Sigmoid colon (tissue), 7 donors: ENCODE results near the gene MRPS27. TPM values are rescaled to one million over a fixed set of nuclear protein-coding genes. Genes with fewer than 3 reads are reported as not detected.

Experiments used
- DNase-seq: peaks from one replicate; pipeline ENCODE4 v3.0.0-alpha.2; 2019
- H3K27ac ChIP-seq, 4 donors: fragments of 200-600 bp; sonication (generic); one replicate each; pipeline ENCODE4 v1.5.1; 2016 to 2019; ENCODE audit warnings: mild to moderate bottlenecking in 1 of 4
- H3K27me3 ChIP-seq, 3 donors: fragments of 200-600 bp; sonication (generic); one replicate each; pipeline ENCODE4 v1.5.1; 2019; ENCODE audit warnings: mild to moderate bottlenecking in 1 of 3
- H3K36me3 ChIP-seq, 4 donors: fragments of 200-600 bp; sonication (generic); one replicate each; pipeline ENCODE4 v1.5.1; 2016 to 2019
- H3K4me1 ChIP-seq, 4 donors: fragments of 200-600 bp; sonication (generic); one replicate each; pipeline ENCODE4 v1.5.1; 2017 to 2019
- H3K4me3 ChIP-seq, 4 donors: fragments of 200-600 bp; sonication (generic); one replicate each; pipeline ENCODE4 v1.5.1; 2017 to 2019; ENCODE audit warnings: mild to moderate bottlenecking in 2 of 4, moderate library complexity in 1 of 4
- H3K9me3 ChIP-seq, 4 donors: fragments of 200-600 bp in 3 of 4; sonication (generic) in 3 of 4; one replicate each; pipeline versions ENCODE4 v1.5.1 to v1.6.1; 2013 to 2019
- CTCF ChIP-seq, 4 experiments: fragments of 450-650 bp in 3 of 4; fragments of 200-600 bp in 1 of 4; IDR thresholded peaks; one replicate each; pipeline ENCODE4 v1.5.1; 2016 to 2019; ENCODE audit warnings: antibody characterized with exemption in 4 of 4, mild to moderate bottlenecking in 3 of 4, moderate library complexity in 2 of 4
- EP300 ChIP-seq, 4 donors: sonication (generic); formaldehyde crosslinking; IDR thresholded peaks; one replicate each; pipeline ENCODE4 v1.6.1; 2017; ENCODE audit warnings: antibody characterized with exemption in 4 of 4
- POLR2A ChIP-seq, 2 donors: fragments of 450-650 bp; IDR thresholded peaks; one replicate each; pipeline ENCODE4 v1.6.1; 2016; ENCODE audit warnings: antibody characterized with exemption in 2 of 2, mild to moderate bottlenecking in 2 of 2, moderate library complexity in 2 of 2
- POLR2AphosphoS5 ChIP-seq, 4 donors: sonication (generic); formaldehyde crosslinking; IDR thresholded peaks; one replicate each; pipeline ENCODE4 v1.6.1; 2017; ENCODE audit warnings: antibody characterized with exemption in 4 of 4
- WGBS, 2 donors: extraction: QIAGEN DNeasy Blood & Tissue Kit; methylation state at CpG; one replicate each; pipeline ENCODE4 v1.1.7; 2013; 5-methylcytosine and 5-hydroxymethylcytosine counted together
- intact Hi-C: fragments of 100-400 bp; cut with DNase I; formaldehyde crosslinking; loops from one replicate; pipeline ENCODE4 v1.15.1; 2023
- polyA plus RNA-seq, 3 donors: library from polyadenylated mRNA; stranded (reverse); fragments of 200-250 nt; gene quantifications; one replicate each; pipeline ENCODE4 v1.2.3, GENCODE V29; 2013
- total RNA-seq, 4 donors: library from RNA; depleted of rRNA; stranded (reverse); fragments of >200 nt; gene quantifications; one replicate each; pipeline ENCODE4 v1.1.0, GENCODE V29; 2016
- donor health status: healthy with polysubstance abuse.
- donor health status: Bipolar disorder and iron deficiency.
- donor health status: healthy.

MRPS27 gene
- total and polyA plus RNA-seq, 7 donors: 23.1 to 64.0 (median 44.8) TPM

DNA sequence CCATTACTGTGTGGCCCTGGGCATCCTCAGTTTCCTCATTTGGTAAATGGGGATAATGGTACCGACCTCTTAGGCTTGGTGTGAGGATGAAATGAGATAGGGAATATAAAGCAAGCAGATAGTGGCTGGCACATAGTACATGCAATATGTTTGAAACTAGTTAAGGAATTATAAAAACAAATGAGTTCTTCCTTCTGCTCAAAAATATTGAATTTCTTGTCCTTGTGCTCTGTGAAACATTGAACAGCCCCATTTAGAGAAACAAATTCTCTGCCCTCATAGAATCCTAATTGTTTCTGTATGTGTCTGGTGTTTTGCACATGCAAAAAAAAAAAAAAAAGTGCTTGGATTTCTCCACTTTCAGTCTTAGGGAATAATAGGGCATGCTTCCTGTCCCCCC is 39.8 kb upstream of the MRPS27 start:
- Histone ChIP-seq H3K36me3 (peaks cover 0 to 48% (median 2%) of the 10 kb centered on the region in 4 donors), H3K4me3 (no peak overlapping the region), H3K27ac (no peak overlapping the region), H3K27me3 (no peaks in the 10 kb centered on the region), H3K9me3 (no peaks in the 10 kb centered on the region), H3K4me1 (no peaks in the 10 kb centered on the region)
- TF ChIP-seq EP300 (IDR thresholded peaks at IDR 0.05) (no peak), CTCF (IDR thresholded peaks at IDR 0.05) (no peak), POLR2A (IDR thresholded peaks at IDR 0.05) (no peak), POLR2AphosphoS5 (IDR thresholded peaks at IDR 0.05) (no peak)
- DNase-seq: no peak
- intact Hi-C loops: loop anchor here (10.0 kb wide), 1 partner anchor 255 kb away; no protein-coding TSS in a partner anchor
- 95 to 100% methylated on average over 1 of the region's 1 CpG for WGBS, 2 donors

- intact Hi-C loops: no loop called here
- no peak for DNase-seq
- no peak overlapping the region for H3K27ac ChIP-seq
- no peaks in the 10 kb centered on the region for H3K9me3 ChIP-seq
- no peaks in the 10 kb centered on the region for H3K4me1 ChIP-seq
- H3K27me3 ChIP-seq: no peaks in the 10 kb centered on the region
- TF ChIP-seq EP300 (IDR thresholded peaks at IDR 0.05): no peak
- TF ChIP-seq POLR2A (IDR thresholded peaks at IDR 0.05): no peak
- no peak for TF ChIP-seq CTCF (IDR thresholded peaks at IDR 0.05)
- TF ChIP-seq POLR2AphosphoS5 (IDR thresholded peaks at IDR 0.05): no peak
- H3K36me3 ChIP-seq: peaks cover 0 to 48% (median 2%) of the 10 kb centered on the region in 4 donors
- H3K4me3 ChIP-seq: no peak overlapping the region
Observed at GRCh38 chr5:72358925-72359324, 38.9 kb upstream of the MRPS27 start.

- no peak overlapping the region for H3K4me3 ChIP-seq
- no peaks in the 10 kb centered on the region for H3K9me3 ChIP-seq
- H3K27me3 ChIP-seq: no peaks in the 10 kb centered on the region
- WGBS, 2 donors: 90 to 92% methylated on average over 1 of the region's 1 CpG
- no peak overlapping the region for H3K27ac ChIP-seq
- no peaks in the 10 kb centered on the region for H3K4me1 ChIP-seq
- TF ChIP-seq EP300 (IDR thresholded peaks at IDR 0.05) (no peak), POLR2AphosphoS5 (IDR thresholded peaks at IDR 0.05) (no peak), CTCF (IDR thresholded peaks at IDR 0.05) (no peak), POLR2A (IDR thresholded peaks at IDR 0.05) (no peak)
- intact Hi-C loops: no loop called here
- no peak for DNase-seq
- H3K36me3 ChIP-seq: peaks cover 0 to 31% (median 2%) of the 10 kb centered on the region in 4 donors
Observed at GRCh38 chr5:72356361-72356760, 36.3 kb upstream of the MRPS27 start.

- intact Hi-C loops: no loop called here
- H3K27me3 ChIP-seq: no peaks in the 10 kb centered on the region
- H3K27ac ChIP-seq: no peak overlapping the region
- no peaks in the 10 kb centered on the region for H3K9me3 ChIP-seq
- H3K36me3 ChIP-seq: peaks cover 0 to 26% (median 2%) of the 10 kb centered on the region in 4 donors
- no peaks in the 10 kb centered on the region for H3K4me1 ChIP-seq
- H3K4me3 ChIP-seq: no peak overlapping the region
- TF ChIP-seq CTCF (IDR thresholded peaks at IDR 0.05) (peak in 2 of 4 experiments; percentile 20 to 42), EP300 (IDR thresholded peaks at IDR 0.05) (no peak)
- DNase-seq: no peak
- 80 to 89% methylated on average over 5 of the region's 5 CpGs for WGBS, 2 donors
Observed at GRCh38 chr5:72355706-72356299, 35.8 kb upstream of the MRPS27 start.

- H3K9me3 ChIP-seq: no peaks in the 10 kb centered on the region
- intact Hi-C loops: no loop called here
- H3K36me3 ChIP-seq: peaks cover 0 to under 1% (median 0%) of the 10 kb centered on the region in 4 donors
- TF ChIP-seq POLR2AphosphoS5 (IDR thresholded peaks at IDR 0.05) (no peak), EP300 (IDR thresholded peaks at IDR 0.05) (no peak), CTCF (IDR thresholded peaks at IDR 0.05) (no peak)
- DNase-seq: no peak
- no peaks in the 10 kb centered on the region for H3K27me3 ChIP-seq
- H3K4me1 ChIP-seq: no peaks in the 10 kb centered on the region
- no peak overlapping the region for H3K27ac ChIP-seq
- H3K4me3 ChIP-seq: no peak overlapping the region
Observed at GRCh38 chr5:72353046-72353445, 33.0 kb upstream of the MRPS27 start.
